Common myeloid progenitor, CD34-positive (primary cell): Measurements from ENCODE around the gene REXO5.

Experiments used
- CTCF ChIA-PET: fragments of 350-600 bp; sonication (Branson Sonifier 250); formaldehyde crosslinking; loops from one replicate; lab custom pipeline; 2021; ENCODE audit warnings: antibody characterized with exemption; lab: Charles Lee
- POLR2A ChIA-PET: fragments of 350-600 bp; sonication (Branson Sonifier 250); formaldehyde crosslinking; loops from one replicate; lab custom pipeline; 2021; ENCODE audit warnings: antibody characterized with exemption; lab: Charles Lee
- DNase-seq, 3 donors: peaks; one replicate each; pipeline versions ENCODE4 v3.0.0 to v3.0.0-alpha.2; 2013
- H3K27ac ChIP-seq, 2 experiments: 1 replicate in 1 of 2; 2 replicates in 1 of 2; pipeline ENCODE4 v1.7.0; 2013; ENCODE audit warnings: inconsistent platforms in 2 of 2, low read length in 2 of 2, mild to moderate bottlenecking in 2 of 2, low read depth in 1 of 2, moderate library complexity in 1 of 2; ENCODE audit not compliant: severe bottlenecking in 2 of 2, insufficient read depth in 1 of 2, poor library complexity in 1 of 2
- H3K27me3 ChIP-seq, 5 experiments: replicated peaks in 2 of 5; 1 replicate in 3 of 5; 2 replicates in 2 of 5; pipeline versions ENCODE4 v1.6.1 to v1.7.0; 2013; ENCODE audit warnings: low read length in 4 of 5, mild to moderate bottlenecking in 2 of 5, moderate library complexity in 2 of 5, inconsistent platforms in 1 of 5; ENCODE audit not compliant: insufficient read depth in 5 of 5, control insufficient read depth in 4 of 5
- H3K36me3 ChIP-seq, 4 experiments: 1 replicate in 2 of 4; 2 replicates in 2 of 4; pipeline versions ENCODE4 v1.6.1 to v1.7.0; 2013; ENCODE audit warnings: low read length in 3 of 4, control low read depth in 1 of 4, mild to moderate bottlenecking in 1 of 4; ENCODE audit not compliant: control insufficient read depth in 4 of 4, insufficient read depth in 4 of 4
- H3K4me1 ChIP-seq, 4 experiments: 1 replicate in 3 of 4; 2 replicates in 1 of 4; pipeline versions ENCODE4 v1.6.1 to v1.7.1; 2013; ENCODE audit warnings: low read length in 3 of 4, mild to moderate bottlenecking in 3 of 4, control low read depth in 1 of 4, inconsistent platforms in 1 of 4, moderate library complexity in 1 of 4; ENCODE audit not compliant: control insufficient read depth in 4 of 4, insufficient read depth in 4 of 4; ENCODE audit errors: control extremely low read depth in 1 of 4
- H3K4me3 ChIP-seq, 7 experiments: 1 replicate in 4 of 7; 2 replicates in 3 of 7; pipeline versions ENCODE4 v1.5.1 to v1.7.0; 2013; ENCODE audit warnings: mild to moderate bottlenecking in 7 of 7, low read length in 6 of 7, moderate library complexity in 6 of 7, inconsistent platforms in 2 of 7, low read depth in 2 of 7, control low read depth in 1 of 7; ENCODE audit not compliant: insufficient read depth in 4 of 7, control insufficient read depth in 1 of 7; ENCODE audit errors: extremely low read depth in 1 of 7
- H3K9me3 ChIP-seq, 5 experiments: 1 replicate in 4 of 5; 2 replicates in 1 of 5; pipeline versions ENCODE4 v1.6.1 to v1.7.1; 2013; ENCODE audit warnings: low read length in 4 of 5, mild to moderate bottlenecking in 2 of 5, inconsistent platforms in 1 of 5, low read depth in 1 of 5, moderate library complexity in 1 of 5; ENCODE audit not compliant: control insufficient read depth in 4 of 5, insufficient read depth in 2 of 5; ENCODE audit errors: control extremely low read depth in 1 of 5
- WGBS: methylation state at CpG from one replicate; pipeline ENCODE4 v1.1.5; 2013; ENCODE audit not compliant: insufficient coverage; 5-methylcytosine and 5-hydroxymethylcytosine counted together

The REXO5 gene

DNA sequence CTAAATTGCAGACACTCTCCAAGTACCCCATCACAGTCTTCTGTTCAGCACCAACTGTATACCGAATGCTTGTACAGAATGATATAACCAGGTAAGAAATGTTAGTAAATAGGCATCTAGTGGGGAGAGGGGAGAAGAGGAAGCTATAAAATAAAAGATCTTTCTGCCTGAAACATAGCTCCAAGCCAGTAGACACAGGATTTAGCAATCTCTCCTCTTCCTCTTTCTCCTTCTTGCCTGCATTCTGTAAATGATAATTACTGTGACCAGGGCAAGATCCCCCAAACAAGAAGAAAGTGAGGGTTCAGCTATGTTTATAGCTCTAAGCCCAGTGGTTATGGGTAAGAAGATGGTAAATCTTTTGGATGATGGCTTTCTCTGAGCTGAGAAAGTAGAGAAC, 24.6 kb upstream of the REXO5 start:
- WGBS = no CpG with 5 or more reads among the region's 1 CpG
- H3K4me3 ChIP-seq = no peak overlapping the region
- POLR2A ChIA-PET = no interaction called here
- H3K4me1 ChIP-seq = peaks cover 0 to 5% (median 0%) of the 10 kb centered on the region in 4 experiments
- DNase-seq = no peak
- CTCF ChIA-PET = interaction anchor here (1.7 to 2.3 kb wide), 3 partner anchors 10 to 41 kb away, joined by 5 to 7 read pairs (median 5); partner anchors contain the start of gene THUMPD1
- no peaks in the 10 kb centered on the region for H3K27me3 ChIP-seq
- H3K36me3 ChIP-seq = peaks cover 6 to 63% (median 16%) of the 10 kb centered on the region in 4 experiments
- H3K9me3 ChIP-seq = no peaks in the 10 kb centered on the region
- no peak overlapping the region for H3K27ac ChIP-seq

GRCh38 chr16:20782470-20782869, 23.9 kb upstream of the REXO5 start:
- no peaks in the 10 kb centered on the region for H3K27me3 ChIP-seq
- no peaks in the 10 kb centered on the region for H3K9me3 ChIP-seq
- H3K27ac ChIP-seq = no peak overlapping the region
- WGBS = 100% methylated on average over 1 of the region's 2 CpGs
- H3K36me3 ChIP-seq = peaks cover 6 to 61% (median 13%) of the 10 kb centered on the region in 4 experiments
- ChIA-PET CTCF (interaction anchor here (1.2 to 2.3 kb wide), 4 partner anchors 10 to 41 kb away, joined by 5 to 7 read pairs (median 6); partner anchors contain the start of gene THUMPD1), POLR2A (no interaction called here)
- no peak for DNase-seq
- peaks cover 0 to 5% (median 0%) of the 10 kb centered on the region in 4 experiments for H3K4me1 ChIP-seq
- no peak overlapping the region for H3K4me3 ChIP-seq

GRCh38 chr16:20784204-20784603, 22.1 kb upstream of the REXO5 start:
- ChIA-PET CTCF (interaction anchor here (2.0 kb wide), 1 partner anchor 10 kb away, joined by 6 read pairs; no protein-coding TSS in a partner anchor), POLR2A (no interaction called here)
- no peak overlapping the region for H3K4me3 ChIP-seq
- DNase-seq = no peak
- H3K4me1 ChIP-seq = peaks cover 0 to 5% (median 0%) of the 10 kb centered on the region in 4 experiments
- no peaks in the 10 kb centered on the region for H3K27me3 ChIP-seq
- H3K36me3 ChIP-seq = peaks cover 0 to 46% (median 8%) of the 10 kb centered on the region in 4 experiments
- no peak overlapping the region for H3K27ac ChIP-seq
- no peaks in the 10 kb centered on the region for H3K9me3 ChIP-seq

DNA sequence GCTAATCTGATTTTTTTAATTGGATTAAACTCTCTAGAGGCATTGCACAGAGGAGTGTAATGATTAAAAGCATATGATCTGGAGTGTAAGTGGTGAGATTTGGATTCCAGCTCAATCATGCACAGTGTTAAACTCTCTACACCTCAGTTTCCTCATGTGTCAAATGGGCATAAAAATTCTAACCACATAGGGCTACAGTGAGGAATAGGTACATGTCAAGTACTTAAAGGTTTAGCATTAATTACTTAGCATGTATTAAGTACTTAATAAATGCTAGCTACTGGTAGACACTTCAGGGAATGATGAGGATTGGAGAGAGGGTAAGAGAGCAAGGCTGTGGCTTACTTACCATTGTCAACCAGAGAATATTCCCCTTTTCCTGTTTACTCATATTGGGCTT, 17.2 kb upstream of the REXO5 start:
- H3K4me3 ChIP-seq = no peak overlapping the region
- peaks cover 0 to 33% (median 7%) of the 10 kb centered on the region in 4 experiments for H3K36me3 ChIP-seq
- no peaks in the 10 kb centered on the region for H3K4me1 ChIP-seq
- CTCF ChIA-PET = interaction anchor here (8.4 kb wide), 1 partner anchor 12 kb away, joined by 67 read pairs; no protein-coding TSS in a partner anchor
- H3K27me3 ChIP-seq = no peaks in the 10 kb centered on the region
- POLR2A ChIA-PET = no interaction called here
- DNase-seq = no peak
- H3K9me3 ChIP-seq = no peaks in the 10 kb centered on the region
- H3K27ac ChIP-seq = no peak overlapping the region

DNA sequence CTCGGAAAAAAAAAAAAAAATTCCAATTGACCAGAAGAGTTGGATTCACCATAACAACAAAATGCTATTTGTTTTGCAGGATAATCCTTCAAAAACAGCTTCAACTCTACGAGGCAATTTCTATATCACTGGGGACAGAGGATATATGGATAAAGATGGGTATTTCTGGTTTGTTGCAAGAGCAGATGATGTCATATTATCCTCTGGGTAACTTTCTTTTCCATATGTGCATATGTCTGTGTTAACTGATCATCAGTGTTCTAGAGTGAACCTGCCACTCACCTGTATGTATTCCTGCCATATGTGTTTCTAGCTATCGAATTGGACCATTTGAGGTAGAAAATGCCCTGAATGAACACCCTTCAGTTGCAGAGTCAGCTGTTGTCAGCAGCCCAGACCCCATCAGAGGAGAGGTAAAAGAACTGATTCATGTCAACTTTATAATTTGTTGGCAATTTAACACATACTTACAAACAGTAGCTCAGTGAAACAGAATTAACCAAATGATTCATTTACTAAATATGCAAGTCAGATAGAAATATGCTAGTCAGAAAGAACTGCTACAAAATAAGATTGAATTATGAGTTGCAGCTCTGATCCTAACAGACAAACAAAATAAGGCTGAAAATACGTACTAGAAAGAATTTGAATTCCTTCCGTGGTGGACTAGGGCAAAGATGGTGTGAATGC, 14.3 kb upstream of the REXO5 start:
- H3K36me3 ChIP-seq = peaks cover 3 to 26% (median 11%) of the 10 kb centered on the region in 4 experiments
- no peaks in the 10 kb centered on the region for H3K9me3 ChIP-seq
- CTCF ChIA-PET = interaction anchor here (1.4 to 8.4 kb wide), 4 partner anchors 10 to 31 kb away, joined by 3 to 67 read pairs (median 8); no protein-coding TSS in a partner anchor
- 100% methylated on average over 2 of the region's 5 CpGs for WGBS
- POLR2A ChIA-PET = interaction anchor here (0.6 kb wide), 1 partner anchor 181 kb away, joined by 3 read pairs; no protein-coding TSS in a partner anchor
- H3K27me3 ChIP-seq = no peaks in the 10 kb centered on the region
- H3K4me3 ChIP-seq = no peak overlapping the region
- H3K27ac ChIP-seq = no peak overlapping the region
- H3K4me1 ChIP-seq = no peaks in the 10 kb centered on the region
- DNase-seq = no peak

DNA sequence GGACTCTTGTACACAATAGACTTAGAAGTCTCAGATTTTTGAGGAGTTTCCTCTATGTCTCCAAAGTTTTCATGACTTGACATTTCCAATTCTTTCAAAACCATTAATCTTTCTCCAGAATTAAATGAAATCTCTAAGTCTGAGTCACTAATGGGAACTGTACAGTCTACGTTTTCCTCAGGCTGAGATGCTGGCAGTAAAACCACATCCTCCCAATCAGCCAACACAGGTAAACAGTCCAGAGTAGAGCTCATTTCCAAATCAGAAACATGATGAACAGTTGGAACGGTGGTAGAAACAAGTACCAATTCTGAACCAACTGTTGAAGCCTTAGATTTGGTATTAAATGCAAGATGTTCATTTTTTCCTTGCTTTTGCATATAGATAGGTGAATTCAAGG, 8.0 kb upstream of the REXO5 start:
- Histone ChIP-seq H3K36me3 (peaks cover 6 to 37% (median 16%) of the 10 kb centered on the region in 4 experiments), H3K27me3 (no peaks in the 10 kb centered on the region), H3K27ac (no peak overlapping the region), H3K4me1 (peaks cover 0 to 24% (median 2%) of the 10 kb centered on the region in 4 experiments), H3K4me3 (no peak overlapping the region), H3K9me3 (no peaks in the 10 kb centered on the region)
- DNase-seq = peak in 2 of 3 donors; percentile 38
- ChIA-PET POLR2A (no interaction called here), CTCF (interaction anchor here (0.6 to 2.4 kb wide), 6 partner anchors 11 to 286 kb away, joined by 3 to 8 read pairs (median 5); no protein-coding TSS in a partner anchor)
- WGBS = 0% methylated on average over 2 of the region's 2 CpGs

DNA sequence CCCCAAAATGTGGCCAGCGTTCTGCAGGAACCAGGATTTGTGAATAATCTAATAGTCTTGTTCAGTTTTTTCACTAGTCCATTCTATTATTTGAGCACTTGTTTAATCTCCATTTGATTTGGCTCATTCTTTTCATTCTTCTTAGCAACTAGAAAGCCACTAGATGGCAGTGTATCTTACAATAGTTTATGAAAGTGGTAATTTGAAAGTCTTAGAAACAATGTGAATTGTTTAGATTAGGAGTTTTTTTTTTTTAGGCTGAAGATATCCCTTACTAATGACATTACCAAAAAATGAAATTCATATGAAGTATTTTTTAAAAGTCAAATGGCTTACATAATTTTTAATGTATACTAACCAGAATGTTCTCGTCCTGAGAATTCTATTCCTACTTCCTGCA, 6.7 kb upstream of the REXO5 start:
- H3K4me3 ChIP-seq = no peak overlapping the region
- H3K27ac ChIP-seq = no peak overlapping the region
- WGBS = no CpG with 5 or more reads among the region's 2 CpGs
- DNase-seq = peak; percentile 31 to 67 (median 52)
- H3K4me1 ChIP-seq = peaks cover 0 to 24% (median 7%) of the 10 kb centered on the region in 4 experiments
- H3K9me3 ChIP-seq = no peaks in the 10 kb centered on the region
- peaks cover 6 to 38% (median 10%) of the 10 kb centered on the region in 4 experiments for H3K36me3 ChIP-seq
- no peaks in the 10 kb centered on the region for H3K27me3 ChIP-seq
- ChIA-PET CTCF (interaction anchor here (1.0 to 2.4 kb wide), 9 partner anchors 12 to 284 kb away, joined by 3 to 8 read pairs (median 4); no protein-coding TSS in a partner anchor), POLR2A (no interaction called here)
